GM12892 (cell line): ENCODE measurements around the gene SENP1.

ENCODE experiments used
- POLR2A ChIP-seq: IDR thresholded peaks from 2 replicates; pipeline ENCODE4 v1.6.1; 2011; ENCODE audit warnings: low read depth, low read length, control low read depth
- POLR2AphosphoS5 ChIP-seq: IDR thresholded peaks from 2 replicates; pipeline ENCODE4 v1.6.1; 2011; ENCODE audit warnings: low read depth, low read length, control low read depth
- TAF1 ChIP-seq: IDR thresholded peaks from 2 replicates; pipeline ENCODE4 v1.6.1; 2011; ENCODE audit warnings: low read depth, mild to moderate bottlenecking, control low read depth, low read length, borderline replicate concordance

- TF ChIP-seq POLR2A: no peak
- TF ChIP-seq TAF1: no peak
- TF ChIP-seq POLR2AphosphoS5: no peak
Observed at GRCh38 chr12:48078901-48079300, 27.0 kb downstream of the SENP1 start.
